HG03095 (cell line): Measurements from ENCODE around the gene HOXB5.

ENCODE experiments used
- ATAC-seq: cut with Tn5 transposase; IDR thresholded peaks from one replicate; pipeline ENCODE4 v1.9.1; 2021; ENCODE audit warnings: moderate library complexity; ENCODE audit not compliant: unreplicated experiment

HOXB5 gene

DNA sequence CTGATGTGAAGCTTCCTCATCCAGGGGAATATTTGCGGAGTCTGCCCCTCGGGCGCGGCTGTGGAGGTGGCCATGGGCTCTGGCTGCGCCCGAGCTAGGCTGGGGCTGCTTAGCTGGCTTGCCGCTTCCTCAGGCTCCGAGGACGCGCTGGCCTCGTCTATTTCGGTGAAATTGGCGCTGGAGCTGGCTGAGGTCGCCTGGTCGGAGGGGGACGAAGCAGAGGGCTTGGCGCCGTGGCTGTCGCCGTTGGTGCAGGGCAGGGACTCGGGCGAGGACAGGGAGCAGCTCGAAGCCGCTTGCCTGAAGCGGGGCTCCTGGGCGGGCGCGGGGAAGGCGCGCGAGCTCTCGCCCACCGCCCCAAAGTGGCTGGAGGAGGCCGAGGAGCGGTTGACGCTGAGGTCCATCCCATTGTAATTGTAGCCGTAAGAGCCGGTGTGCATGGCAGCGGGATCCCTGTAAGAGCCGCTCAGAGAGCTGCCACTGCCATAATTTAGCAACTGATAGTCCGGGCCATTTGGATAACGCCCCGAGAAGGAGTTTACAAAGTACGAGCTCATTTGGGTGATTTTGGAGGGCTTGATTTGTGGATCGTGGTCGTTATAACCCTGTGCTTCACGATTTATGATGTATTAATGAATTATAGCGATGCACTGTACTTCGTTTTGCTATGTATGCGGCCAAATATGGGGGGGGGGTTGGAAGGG, at the start of gene HOXB5:
TSS of gene HOXB5 (minus strand) at position 654 of the 704 bp plus-strand sequence. CDS start at position 557, 97 bp downstream.
- ATAC-seq: no peak

DNA sequence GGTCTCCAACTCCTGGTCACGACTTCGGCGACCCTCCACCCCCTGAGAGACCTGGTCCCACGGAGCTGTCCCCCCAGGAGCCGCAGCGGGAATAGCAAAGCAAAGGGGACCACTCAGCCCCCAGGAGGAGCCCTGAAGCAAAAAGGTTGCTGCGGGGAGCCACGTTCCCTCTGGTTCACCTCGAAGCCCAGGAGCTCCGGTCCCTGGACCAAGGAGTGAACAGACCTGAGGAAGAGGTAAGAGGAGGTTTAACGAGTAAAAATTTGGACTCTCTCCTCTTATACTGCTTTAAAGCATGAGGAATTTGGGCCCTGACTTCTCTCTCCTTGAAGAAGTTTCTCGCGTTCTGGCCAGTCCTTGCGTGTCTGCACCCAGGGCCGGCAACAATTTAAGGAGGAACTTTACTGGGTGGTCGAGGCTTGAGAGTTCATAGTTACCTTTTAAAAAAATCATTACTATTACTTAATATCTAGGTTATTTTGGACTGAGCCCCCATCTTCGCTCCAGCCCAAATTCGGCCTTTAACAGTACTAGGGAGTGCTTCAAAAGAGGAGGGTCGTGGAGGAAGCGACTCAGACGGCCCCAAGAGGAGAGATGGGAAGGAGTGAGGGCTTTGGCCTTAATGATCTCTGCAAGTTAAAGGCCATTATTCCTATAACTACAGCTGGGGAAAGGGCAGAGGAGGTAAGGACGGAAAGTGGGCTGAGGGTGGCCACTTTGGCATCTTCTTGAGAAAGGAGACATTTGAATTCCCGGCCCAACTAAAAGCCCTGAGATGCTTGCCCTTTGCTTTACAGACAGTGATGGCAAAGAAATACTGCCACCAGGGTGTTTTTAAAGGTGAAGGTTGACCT, 49.5 kb upstream of the HOXB5 start:
- no peak for ATAC-seq

DNA sequence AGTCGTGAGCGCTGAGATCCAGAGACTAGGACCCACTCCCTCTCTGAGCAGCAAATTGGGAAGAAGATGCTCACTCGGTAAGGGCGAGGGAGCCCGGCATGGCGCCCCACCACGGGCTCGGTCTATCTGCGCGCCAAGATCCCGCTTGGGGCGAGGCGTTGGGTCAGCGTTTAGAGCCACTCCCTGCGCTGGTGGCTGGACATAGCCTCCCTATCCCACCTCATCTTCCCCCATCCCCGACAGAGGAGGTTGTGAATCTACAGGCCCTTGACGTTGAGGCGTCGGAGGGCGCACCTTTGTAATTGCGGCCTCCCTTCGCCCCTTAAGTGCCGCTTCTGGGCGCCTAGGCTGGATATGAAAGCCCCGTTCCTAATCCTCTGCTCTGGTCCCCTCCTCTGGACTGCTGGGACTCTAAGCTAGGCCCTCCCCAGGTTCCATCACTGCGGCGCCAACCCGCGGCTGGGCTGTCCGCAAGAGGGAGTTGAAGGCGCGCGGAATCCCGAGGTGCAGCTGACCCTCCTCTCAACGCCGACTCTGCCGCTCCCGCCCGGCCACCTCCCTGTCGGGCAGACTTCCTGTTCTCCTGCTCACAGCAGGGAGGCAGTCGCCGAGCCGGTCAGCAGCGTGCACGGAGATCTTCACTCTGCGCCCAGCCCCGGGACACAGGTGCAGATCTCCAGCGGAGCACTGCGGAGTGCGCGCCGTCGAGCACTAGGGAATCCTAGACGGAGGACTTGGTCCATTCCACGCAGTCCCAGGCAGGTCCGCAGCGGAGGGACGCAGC, 48.7 kb upstream of the HOXB5 start:
- ATAC-seq: no peak

DNA sequence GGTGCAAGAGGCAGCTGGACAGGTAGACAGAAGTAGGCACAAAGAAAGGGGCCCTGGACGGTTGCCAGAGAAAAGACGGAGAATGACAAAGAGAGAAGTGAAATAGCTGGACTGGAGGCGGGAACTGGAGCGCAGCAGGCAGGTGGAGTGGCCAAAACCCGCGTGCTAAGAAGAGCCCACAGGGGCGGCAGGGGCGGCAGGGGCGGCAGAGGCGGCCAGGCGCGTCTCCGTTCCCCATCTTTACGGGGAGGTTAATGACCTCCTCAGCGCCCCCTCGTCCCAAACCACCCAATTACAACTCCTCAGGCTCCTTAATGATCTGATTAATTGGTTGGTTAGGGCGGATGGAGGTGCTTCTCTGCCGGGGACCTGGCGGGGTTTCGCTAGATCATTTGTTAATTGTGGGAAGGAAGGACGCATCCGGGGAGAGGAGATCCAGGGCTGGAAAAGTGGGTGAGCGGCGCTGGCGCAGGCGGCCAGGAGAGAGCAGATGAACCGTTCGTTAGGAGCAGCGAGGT, 48.0 kb upstream of the HOXB5 start:
- no peak for ATAC-seq

DNA sequence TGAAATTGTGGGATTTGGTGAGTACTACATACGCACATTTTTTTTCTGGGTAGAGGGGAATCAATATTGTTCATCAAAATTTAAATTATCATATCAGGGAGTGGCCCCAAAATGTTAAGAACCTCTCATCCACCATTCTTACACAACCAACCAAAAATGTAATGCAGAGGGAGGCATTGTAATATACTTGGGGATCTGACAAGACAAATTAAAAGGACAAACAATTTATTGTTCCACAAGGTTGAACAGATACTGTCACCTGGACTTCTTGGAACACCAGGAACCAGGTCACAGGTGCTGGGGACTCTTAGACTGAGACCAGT, 47.2 kb upstream of the HOXB5 start:
- ATAC-seq: no peak

DNA sequence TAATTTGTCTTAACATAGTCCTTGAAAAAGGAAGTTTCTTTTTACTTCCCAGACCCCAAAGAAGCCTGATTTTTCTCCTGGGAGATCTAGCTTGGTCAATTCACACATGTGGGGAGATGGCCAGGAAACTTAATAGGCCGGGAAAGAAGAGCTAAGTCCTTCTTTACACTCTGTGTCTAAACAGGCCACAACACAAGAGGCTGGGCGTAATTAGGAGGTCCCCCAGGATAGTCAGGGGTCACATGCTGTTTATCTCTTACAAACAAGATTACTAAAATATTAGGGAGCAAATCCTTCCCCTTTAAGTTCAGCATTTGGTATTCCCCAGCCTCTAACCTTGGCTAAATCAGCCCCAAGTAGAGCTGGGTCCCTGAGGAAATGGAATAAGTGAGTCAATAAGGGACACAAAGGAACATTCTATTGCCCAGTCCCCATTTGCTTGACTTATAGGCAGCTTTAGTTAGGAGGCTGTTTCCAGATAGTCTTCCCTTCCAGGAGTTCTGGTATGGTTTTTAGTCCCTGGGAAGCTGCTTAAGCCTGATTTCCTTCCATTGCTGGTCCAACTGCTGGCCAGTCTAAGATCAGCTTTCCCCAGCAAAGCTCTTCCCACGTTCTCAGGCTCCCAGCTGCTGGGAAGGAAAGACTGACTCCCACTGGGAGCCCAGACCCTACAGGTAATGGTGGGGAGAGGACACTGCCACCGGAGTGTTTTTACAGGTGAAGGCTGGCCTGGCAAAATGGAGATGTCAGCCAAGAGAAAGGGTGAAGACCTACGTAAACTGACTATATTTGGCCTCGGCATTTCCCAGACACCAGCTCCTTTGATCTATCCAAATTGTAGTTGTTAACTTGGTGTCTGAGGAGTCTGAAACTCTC, 46.6 kb upstream of the HOXB5 start:
- no peak for ATAC-seq

DNA sequence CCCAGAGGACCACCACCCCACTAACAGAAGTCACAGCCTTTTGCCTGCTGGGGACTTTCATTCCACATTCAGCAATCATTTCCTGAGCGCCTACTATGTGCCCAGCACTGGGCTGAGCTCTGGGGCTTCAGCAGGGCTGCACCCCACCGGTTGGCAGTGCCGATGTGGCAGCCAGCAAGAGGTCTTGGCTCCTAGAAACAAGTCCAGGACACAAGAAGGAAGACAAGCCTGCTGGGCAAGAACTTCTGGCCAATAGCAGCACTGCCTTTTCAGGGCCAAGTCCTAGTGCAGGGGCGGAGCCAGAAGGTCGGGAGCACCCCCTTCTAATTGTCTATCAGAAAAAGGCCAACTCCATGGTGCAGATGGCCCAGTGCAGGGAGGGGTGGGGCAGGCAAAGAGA, 45.6 kb upstream of the HOXB5 start:
- ATAC-seq: no peak

DNA sequence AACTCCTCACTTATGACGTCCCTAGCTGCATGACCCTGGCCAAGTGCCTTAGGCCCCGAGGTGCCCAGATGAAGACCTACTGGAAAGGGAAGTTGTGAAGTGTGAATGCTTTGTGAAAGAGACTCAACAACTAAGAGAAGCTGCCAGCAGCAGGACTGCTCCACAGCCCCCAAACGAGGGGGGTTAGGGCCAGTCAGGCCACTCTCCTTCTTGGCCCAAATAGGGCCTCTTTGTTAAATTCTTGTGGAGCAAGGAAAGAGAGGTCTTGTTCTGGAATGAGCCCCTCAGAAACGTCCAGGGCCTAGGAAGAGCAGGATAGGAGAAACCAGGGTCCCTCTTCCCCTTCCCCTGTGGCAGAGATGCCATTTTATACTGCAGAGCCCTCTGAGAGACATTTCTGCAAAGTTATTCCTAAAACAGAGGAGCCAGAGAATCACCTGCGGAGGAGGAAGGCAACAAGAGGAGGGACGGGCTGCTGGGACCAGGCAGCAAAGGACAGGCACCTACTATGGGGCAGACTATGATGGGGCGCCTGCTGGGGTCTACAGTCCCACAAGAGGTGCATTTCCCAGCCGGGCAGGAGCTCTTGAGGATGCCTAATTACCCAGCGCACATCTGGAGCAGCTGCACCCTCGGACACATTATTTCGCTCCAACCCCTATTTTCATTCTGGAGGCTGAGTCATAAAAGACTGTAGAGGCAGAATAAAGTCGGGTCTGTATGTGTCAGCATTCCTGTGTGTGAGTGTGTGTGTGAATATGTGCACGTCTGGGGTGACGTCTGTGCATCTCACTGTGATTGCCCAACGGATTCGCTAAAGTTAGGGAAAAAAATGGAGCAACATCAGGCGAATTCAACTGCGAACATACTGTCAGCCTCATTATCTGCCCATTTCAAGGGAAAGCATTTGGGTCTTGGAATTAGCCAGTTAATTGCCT, 44.0 kb upstream of the HOXB5 start:
- no peak for ATAC-seq

DNA sequence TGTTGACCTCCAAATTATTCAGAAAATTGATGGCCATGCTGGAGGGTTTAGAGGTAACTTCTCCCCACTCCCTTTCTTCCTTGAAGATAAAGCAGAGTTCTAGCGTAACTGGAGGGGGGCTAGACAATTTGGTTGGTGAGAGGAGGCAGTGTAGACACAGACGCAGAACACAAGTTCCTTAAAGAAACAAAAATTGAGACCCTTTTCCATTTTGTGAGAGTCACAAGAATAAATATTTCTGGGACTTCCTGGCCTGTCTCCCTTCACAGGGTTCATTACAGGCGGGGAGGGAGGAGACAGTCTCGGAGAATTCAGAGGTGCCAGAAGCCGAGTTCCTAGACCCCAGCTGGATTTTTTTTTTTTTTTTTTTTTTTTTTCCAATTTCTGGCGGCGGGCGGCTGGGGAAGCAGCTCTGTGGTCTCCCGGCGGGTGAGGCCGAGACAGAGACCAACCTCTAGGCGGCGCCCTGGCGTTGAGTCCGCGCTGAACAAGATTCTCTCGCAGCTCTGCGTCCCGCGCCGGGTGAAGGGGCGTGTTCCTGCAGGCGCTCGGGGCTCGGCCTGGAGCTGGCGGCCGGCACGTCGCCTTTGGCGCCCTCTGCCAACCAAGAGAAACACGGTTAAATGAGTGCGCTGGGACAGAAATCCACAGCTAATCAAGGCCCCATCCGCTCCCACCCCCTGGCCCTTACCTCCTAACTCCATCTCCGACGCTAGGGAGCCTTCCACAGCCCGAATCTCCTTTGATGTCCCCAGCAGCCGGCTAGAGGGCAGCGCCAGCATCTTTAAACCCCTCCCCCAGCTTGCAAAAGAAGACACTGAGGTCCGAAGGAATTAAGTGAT, 42.8 kb upstream of the HOXB5 start:
- no peak for ATAC-seq

DNA sequence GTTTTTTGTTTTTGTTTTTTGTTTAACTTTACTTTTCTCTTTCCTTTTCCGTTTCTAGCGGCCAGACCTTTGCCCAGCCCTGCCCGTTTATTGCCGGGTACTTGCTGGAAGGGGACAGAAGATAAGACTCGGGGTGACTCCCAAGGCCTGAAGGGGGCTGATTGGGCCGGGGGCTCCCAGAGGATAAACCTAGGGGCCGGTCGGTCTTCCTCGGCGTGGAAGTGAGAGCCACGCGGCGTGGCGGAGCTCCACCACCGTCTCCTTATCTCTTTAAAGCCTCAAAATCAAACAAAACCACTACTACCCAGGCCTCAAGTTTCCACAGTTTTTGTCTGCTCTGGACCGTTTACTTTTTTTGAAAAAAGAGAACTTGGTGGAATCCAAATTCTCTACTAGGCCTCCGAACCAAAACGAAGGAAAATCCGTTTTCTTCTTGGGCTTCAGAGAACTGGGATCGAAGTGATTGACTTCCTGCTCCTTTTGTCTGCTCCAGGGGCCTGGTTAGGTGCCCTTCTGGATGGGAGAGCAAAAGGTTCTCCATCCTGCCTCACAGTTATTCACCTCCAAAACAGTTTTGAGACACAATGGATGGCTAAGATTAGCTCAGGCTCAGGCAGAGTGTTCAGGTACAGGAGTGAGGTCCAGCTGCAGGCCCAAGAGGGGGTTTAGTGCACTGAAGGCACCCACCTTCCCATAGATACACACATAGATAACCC, 41.1 kb upstream of the HOXB5 start:
- ATAC-seq: no peak

DNA sequence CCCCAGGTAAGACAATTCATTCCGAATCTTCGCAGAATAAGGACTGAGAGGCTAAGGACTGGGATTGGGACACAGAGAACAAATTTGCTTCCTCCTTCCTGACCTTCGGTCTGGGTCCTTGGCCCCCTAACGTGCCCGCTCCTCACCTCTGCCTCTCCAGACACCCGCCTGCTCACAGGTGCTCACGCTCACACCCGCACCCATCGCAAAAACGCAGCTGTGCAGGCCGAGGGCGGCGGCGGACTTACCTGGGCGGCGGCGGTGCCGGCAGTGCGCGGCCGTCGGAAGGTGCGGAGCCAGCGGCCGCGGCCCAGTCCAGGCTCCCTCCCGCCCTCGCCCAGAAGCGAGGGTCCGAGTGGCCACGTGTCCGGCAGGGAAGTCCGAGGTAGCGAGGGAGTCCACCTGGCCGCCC, 39.7 kb upstream of the HOXB5 start:
- no peak for ATAC-seq

DNA sequence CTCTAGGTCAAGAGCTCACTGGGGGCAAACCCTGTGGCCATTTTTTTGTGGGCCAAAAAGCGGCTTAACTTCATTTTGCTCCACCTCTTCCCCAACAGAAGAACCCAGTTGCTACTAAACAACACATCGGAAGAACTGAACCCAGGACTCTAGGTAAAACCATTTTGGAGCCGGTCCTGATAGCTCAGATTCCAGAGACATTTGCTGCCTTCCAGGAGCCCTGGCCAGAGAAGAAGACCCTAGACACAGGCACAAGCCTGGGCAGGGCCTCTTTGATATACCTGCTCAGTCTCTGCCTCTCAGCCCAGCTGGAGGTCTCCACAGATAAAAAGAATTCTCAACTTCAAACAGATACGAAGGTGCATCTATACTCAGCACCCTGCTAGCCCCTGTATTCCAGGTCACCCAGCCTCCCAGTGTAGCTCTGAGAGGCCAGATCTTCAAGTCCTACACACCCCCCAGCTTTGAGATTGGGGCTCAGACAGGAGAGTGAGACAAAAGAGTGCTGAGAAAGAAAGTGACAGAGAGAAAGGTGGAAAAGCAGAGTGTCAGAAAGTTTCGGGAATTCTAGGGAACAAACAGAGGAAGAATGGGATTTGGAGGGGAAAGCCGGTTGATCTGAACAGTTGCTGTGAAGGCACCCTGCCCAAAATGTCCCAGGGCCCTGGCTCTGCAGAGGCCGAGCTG, 39.1 kb upstream of the HOXB5 start:
- no peak for ATAC-seq

DNA sequence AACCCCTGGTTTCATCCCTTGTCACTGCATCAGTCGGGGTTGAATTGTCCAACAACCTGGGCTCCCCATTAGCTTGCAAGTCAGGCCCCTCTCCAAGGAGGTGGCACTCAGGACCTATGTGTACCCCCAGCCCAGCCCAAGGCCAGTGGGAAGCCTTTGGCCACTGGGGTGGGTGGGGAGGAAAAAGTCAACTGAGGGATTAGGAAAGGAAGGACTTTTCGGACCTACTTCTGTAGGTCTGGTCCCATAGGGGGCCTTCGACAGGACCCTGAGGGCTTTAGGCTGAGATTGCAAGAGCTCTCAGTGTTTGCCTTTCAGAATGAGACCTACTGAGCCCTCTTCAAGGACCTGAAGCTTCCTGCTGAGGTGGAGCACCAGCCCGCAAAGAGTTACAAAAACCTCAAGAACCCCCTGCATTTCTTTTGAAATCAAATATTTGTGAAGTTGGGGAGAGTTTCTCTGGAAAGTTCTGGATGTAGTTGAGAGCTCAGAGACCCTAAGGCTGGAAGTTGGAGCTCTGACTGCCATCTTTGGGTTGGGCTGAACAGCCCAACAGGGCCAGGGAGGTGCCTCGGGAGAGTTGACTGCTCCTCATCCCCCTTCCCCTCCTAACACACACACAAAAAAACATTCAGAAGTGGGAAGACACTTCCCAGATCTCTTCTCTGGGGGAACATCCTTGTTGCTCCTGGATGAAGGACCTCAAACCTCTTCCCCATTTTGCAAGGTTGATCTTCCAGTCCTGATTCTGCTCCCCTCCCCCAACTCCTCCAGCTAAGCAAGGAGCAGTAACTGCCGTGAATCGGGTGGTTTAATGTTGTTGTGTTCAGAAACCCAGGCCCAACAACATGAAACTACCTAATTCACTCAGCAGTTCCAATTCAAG, 38.4 kb upstream of the HOXB5 start:
- ATAC-seq: no peak

DNA sequence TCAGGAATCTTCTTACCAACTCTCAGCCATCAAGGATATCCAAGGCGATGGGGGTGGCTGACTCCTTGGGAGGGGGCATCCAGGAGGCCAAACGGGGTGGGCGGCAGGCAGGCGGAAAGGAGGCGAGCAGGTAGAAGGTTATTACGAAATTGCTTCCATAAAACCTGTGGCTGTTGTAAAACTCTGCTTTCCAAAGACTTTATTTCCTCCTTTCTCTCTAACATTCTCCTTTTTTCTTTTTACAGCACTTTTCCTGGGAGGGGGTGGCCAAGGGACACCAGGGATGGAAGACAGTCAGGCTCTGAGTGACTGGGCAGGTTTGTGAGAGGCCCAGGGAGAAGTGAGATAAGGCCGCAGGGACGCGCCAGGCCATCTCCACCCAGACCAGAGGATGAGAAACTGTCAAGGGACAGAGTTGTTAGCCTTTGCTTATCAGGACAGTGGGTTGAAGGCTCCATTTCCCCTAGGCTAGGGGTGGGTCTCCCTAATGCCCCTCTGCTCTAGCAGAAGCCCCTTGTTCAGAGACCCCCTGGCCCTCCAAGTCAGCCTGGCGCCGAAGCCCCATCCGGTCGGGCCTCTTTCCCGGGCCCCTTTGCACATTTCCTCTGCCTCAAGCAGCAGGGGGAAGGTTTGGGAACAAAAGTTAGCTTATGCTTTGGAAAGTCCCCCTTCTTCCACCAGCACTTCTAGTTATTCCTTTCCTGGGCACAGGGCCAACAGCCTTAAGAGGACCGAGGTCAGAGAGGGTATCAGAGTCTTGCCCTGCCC, 37.5 kb upstream of the HOXB5 start:
- no peak for ATAC-seq
